HFFc6 (cell line): Measurements from ENCODE around the gene HACD2. TPM values are rescaled to one million over a fixed set of nuclear protein-coding genes. Genes with fewer than 3 reads are reported as not detected.

Experiments
- DNase-seq: peaks from one replicate; pipeline ENCODE4 v3.0.0-alpha.2; 2018
- H3K27ac Mint-ChIP-seq: 2 replicates; pipeline ENCODE4 v1.8.0; 2020; ENCODE audit warnings: mild to moderate bottlenecking, mixed read lengths
- H3K27me3 Mint-ChIP-seq: 2 replicates; pipeline ENCODE4 v1.8.0; 2021; ENCODE audit warnings: mild to moderate bottlenecking, moderate library complexity, mixed read lengths; ENCODE audit not compliant: insufficient read depth
- H3K36me3 Mint-ChIP-seq: 2 replicates; pipeline ENCODE4 v1.8.0; 2021; ENCODE audit warnings: low read depth, mixed read lengths
- H3K4me1 Mint-ChIP-seq: 2 replicates; pipeline ENCODE4 v1.8.0; 2020; ENCODE audit warnings: low read depth, mixed read lengths
- H3K4me3 Mint-ChIP-seq: 2 replicates; pipeline ENCODE4 v1.8.0; 2020; ENCODE audit warnings: mild to moderate bottlenecking, moderate library complexity, mixed read lengths
- H3K9me3 Mint-ChIP-seq: 2 replicates; pipeline ENCODE4 v1.8.0; 2020; ENCODE audit warnings: mild to moderate bottlenecking, mixed read lengths
- long read RNA-seq: library from polyadenylated mRNA; unstranded; transcript quantifications from one replicate; pipeline ENCODE4 v2.0.0, GENCODE V29; 2019
- total RNA-seq, 6 experiments: library from RNA; stranded (reverse); fragmentation: NEBNext Ultra II Directional; extraction: Animal tissue kit (Norgen Biotek cat#: 25700); gene quantifications; 2 replicates in 1 of 6; 3 replicates in 5 of 6; pipeline ENCODE4 v1.2.3, GENCODE V29; 2021
- TF ChIP-seq, protein P1 (sequence below): fragments of 200-600 bp; sonication (generic); IDR thresholded peaks from 2 replicates; pipeline ENCODE4 v1.5.0; 2021; ENCODE audit warnings: antibody characterized with exemption, mild to moderate bottlenecking

Gene HACD2, protein sequence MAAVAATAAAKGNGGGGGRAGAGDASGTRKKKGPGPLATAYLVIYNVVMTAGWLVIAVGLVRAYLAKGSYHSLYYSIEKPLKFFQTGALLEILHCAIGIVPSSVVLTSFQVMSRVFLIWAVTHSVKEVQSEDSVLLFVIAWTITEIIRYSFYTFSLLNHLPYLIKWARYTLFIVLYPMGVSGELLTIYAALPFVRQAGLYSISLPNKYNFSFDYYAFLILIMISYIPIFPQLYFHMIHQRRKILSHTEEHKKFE
- total RNA-seq: 10 to 100 TPM; 56.6 to 85.7 (median 75.7) TPM
- long read RNA-seq, partial matches to known transcripts: 2 of 15 reads
- long read RNA-seq, other reads (novel, unspliced or antisense): 13 of 15 reads

- peak within 1 kb of the TSS; percentile 67 for H3K27ac Mint-ChIP-seq
Observed at GRCh38 chr3:123584988-123585937, at the start of gene HACD2. HACD2 (minus strand) TSS chr3:123585053; CDS start chr3:123585027, 26 bp downstream.

DNA sequence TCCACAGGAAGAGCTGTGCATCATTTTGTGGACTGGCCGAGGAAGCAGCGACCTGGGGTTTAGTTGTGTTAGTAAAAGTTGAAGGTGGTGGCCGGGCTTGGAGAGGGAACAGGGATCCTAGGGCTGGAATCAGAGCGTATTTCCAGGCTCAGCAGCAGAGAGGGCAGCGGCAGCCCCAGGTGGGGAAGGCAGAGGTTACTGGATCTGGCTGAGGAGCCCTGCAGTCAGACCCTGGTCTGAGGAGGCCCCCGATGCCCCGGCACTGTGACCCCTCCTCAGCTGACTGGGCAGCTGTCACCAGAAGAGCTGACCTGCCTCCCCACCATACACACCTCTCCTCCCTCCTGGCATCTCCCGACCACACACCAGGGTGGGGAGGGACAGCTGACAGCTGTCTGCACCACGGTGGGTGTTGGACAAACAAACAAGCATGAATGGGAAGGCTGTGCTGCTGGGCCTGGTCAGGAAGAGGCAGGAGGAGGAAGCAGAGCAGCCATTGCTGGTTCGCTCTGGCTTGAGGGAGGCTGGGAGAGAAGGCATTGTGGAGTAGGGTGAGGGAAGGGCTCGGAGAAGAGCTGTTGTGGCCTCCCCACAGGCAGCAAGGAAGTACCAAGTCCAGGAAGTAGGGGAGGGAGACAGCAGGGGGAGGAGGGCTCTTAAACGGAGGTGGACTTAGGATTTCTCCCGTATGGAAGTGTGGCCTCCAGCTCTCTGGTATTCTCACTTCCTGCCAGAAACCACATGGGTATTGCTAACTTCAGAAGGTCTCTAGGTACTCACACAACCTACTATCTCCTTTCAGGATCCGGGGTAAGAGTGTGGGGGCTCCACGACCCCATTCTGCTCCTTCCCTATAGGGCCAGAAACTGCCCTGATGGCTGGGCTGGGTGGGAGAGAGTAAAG lies 49.5 kb upstream of the HACD2 start:
- DNase-seq: no peak
- no peaks in the 10 kb centered on the region; the same call in 1 of the 2 replicates for H3K9me3 Mint-ChIP-seq
- peaks cover 46% of the 10 kb centered on the region for H3K4me1 Mint-ChIP-seq
- TF ChIP-seq, protein P1, sequence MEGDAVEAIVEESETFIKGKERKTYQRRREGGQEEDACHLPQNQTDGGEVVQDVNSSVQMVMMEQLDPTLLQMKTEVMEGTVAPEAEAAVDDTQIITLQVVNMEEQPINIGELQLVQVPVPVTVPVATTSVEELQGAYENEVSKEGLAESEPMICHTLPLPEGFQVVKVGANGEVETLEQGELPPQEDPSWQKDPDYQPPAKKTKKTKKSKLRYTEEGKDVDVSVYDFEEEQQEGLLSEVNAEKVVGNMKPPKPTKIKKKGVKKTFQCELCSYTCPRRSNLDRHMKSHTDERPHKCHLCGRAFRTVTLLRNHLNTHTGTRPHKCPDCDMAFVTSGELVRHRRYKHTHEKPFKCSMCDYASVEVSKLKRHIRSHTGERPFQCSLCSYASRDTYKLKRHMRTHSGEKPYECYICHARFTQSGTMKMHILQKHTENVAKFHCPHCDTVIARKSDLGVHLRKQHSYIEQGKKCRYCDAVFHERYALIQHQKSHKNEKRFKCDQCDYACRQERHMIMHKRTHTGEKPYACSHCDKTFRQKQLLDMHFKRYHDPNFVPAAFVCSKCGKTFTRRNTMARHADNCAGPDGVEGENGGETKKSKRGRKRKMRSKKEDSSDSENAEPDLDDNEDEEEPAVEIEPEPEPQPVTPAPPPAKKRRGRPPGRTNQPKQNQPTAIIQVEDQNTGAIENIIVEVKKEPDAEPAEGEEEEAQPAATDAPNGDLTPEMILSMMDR: no peak
- H3K36me3 Mint-ChIP-seq: peaks cover 52% of the 10 kb centered on the region
- peak overlapping the region; percentile 55 for H3K27ac Mint-ChIP-seq
- H3K4me3 Mint-ChIP-seq: peak overlapping the region; percentile 27; the same call in 1 of the 2 replicates
- H3K27me3 Mint-ChIP-seq: peaks cover 24% of the 10 kb centered on the region

More at GRCh38 chr3:123584988-123585937, at the start of gene HACD2:
- Mint-ChIP-seq H3K36me3 (peaks cover 40% of the 10 kb centered on the region), H3K4me3 (no peak within 1 kb of the TSS), H3K9me3 (peaks cover 14% of the 10 kb centered on the region), H3K4me1 (peaks cover 26% of the 10 kb centered on the region), H3K27me3 (peaks cover 2% of the 10 kb centered on the region; the same call in 1 of the 2 replicates)
- TF ChIP-seq, protein P1: no peak
- DNase-seq: peak; percentile 96

DNA sequence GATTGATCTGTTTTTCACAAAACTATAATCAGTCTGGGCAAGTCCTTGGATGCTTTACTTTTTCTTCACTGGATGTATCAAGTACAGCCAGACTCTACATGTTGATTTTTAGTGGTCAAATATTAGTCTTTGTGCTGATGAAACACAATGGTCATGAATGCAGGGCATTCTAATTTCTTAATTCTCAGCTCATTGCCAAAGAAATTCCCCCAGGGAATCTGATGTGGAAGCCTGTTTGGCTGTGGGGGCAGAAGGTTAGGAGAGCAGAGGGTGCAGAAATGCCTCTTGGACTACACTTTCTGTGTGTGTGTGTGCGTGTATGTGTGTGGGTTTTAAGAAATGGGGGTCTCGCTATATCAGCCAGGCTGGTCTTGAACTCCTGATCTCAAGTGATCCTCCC lies 48.7 kb upstream of the HACD2 start:
- TF ChIP-seq, protein P1: no peak
- peaks cover 40% of the 10 kb centered on the region for H3K4me1 Mint-ChIP-seq
- H3K36me3 Mint-ChIP-seq: peaks cover 51% of the 10 kb centered on the region
- peaks cover 29% of the 10 kb centered on the region for H3K27me3 Mint-ChIP-seq
- DNase-seq: no peak
- no peaks in the 10 kb centered on the region; the same call in 1 of the 2 replicates for H3K9me3 Mint-ChIP-seq
- peak overlapping the region; percentile 60; the same call in 1 of the 2 replicates for H3K4me3 Mint-ChIP-seq
- peak overlapping the region; percentile 55 for H3K27ac Mint-ChIP-seq

DNA sequence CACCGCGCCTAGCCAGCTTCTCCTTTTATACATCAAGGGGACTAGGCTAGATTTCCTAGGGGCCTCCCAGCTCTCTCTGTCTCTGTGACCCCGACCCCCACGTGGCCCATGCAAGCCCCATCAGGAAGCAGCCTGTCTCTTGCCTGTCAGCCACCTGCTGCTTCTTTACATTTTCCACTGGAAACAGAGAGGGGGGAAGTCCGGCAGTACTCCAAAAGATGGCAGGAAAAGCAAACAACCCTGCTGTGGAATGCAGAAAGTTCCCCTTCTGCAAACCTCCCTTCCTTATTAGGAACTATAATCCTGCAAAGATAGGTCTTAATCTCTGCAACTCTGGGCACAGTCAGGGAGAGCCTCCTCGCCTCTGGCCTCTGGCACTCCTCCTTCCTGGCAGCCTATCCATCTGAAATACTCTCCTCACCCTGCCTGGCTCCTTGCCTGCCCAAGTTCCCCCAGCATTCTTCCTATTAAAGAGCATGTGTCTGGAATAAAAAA lies 47.4 kb upstream of the HACD2 start:
- H3K4me3 Mint-ChIP-seq: peak overlapping the region; percentile 55; the same call in 1 of the 2 replicates
- peaks cover 40% of the 10 kb centered on the region for H3K4me1 Mint-ChIP-seq
- H3K36me3 Mint-ChIP-seq: peaks cover 60% of the 10 kb centered on the region
- H3K9me3 Mint-ChIP-seq: no peaks in the 10 kb centered on the region; the same call in 1 of the 2 replicates
- DNase-seq: no peak
- peaks cover 31% of the 10 kb centered on the region for H3K27me3 Mint-ChIP-seq
- TF ChIP-seq, protein P1: no peak
- H3K27ac Mint-ChIP-seq: peak overlapping the region; percentile 47
